DOHH2 (cell line): Measurements from ENCODE around the gene ARNT2.

Experiments
- EZH2phosphoT487 ChIP-seq: fragments of 200-600 bp; sonication (generic); IDR thresholded peaks from 2 replicates; pipeline ENCODE4 v1.6.1; 2017; ENCODE audit warnings: borderline replicate concordance, mild to moderate bottlenecking, antibody characterized with exemption, low read length, moderate library complexity, mixed read lengths
- TF ChIP-seq, protein P1 (sequence below): fragments of 200-600 bp; sonication (generic); IDR thresholded peaks from one replicate; pipeline ENCODE4 v1.5.1; 2014; ENCODE audit warnings: antibody characterized with exemption, mild to moderate bottlenecking, low read depth, low read length; ENCODE audit not compliant: poor library complexity, severe bottlenecking

DNA sequence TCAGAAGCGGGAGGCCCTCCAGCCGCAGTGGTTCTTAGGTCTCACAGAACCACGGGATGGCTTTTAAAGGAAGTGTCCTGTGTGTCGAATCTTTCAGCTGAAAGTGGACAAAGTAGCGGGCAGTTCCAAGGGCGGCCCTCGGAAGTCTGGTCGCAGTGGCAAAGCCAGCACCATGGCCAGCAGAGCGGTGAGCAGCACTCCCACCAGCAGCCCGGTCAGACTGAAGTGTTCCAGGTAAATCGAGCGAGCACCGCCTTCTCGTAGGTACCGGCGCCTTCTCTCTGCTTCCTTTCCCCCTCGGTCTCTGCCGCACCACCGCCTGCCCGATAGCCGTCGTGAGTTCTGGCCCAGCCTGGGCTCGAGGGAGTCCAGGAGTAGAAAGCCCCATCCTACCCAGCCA lies 187.3 kb downstream of the ARNT2 start:
- TF ChIP-seq, protein P1, sequence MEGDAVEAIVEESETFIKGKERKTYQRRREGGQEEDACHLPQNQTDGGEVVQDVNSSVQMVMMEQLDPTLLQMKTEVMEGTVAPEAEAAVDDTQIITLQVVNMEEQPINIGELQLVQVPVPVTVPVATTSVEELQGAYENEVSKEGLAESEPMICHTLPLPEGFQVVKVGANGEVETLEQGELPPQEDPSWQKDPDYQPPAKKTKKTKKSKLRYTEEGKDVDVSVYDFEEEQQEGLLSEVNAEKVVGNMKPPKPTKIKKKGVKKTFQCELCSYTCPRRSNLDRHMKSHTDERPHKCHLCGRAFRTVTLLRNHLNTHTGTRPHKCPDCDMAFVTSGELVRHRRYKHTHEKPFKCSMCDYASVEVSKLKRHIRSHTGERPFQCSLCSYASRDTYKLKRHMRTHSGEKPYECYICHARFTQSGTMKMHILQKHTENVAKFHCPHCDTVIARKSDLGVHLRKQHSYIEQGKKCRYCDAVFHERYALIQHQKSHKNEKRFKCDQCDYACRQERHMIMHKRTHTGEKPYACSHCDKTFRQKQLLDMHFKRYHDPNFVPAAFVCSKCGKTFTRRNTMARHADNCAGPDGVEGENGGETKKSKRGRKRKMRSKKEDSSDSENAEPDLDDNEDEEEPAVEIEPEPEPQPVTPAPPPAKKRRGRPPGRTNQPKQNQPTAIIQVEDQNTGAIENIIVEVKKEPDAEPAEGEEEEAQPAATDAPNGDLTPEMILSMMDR = no peak
- no peak for TF ChIP-seq EZH2phosphoT487
